ENCODE results near the gene RPS6KC1.

DNA sequence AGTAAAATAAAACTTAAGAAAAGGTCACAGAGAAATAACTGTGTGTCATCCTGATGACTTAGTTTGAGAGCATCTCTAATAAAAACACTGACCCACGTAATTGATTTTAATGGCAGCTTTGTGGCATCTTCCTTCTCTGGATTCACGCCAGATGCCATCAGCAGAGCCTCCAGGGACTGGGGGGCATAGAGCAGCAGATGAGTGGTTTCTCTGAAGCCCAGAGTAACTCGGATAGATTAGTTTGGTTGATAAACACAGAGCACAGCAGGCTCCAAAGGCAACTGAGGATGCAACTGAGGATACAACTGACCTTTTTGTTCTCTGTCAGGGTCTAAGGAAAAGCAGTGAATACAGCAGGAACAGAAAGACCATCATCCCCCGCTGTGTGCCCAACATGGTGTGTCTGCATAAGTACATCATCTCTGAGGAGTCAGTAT, 180.8 kb downstream of the RPS6KC1 start:
- TF ChIP-seq, protein P1, sequence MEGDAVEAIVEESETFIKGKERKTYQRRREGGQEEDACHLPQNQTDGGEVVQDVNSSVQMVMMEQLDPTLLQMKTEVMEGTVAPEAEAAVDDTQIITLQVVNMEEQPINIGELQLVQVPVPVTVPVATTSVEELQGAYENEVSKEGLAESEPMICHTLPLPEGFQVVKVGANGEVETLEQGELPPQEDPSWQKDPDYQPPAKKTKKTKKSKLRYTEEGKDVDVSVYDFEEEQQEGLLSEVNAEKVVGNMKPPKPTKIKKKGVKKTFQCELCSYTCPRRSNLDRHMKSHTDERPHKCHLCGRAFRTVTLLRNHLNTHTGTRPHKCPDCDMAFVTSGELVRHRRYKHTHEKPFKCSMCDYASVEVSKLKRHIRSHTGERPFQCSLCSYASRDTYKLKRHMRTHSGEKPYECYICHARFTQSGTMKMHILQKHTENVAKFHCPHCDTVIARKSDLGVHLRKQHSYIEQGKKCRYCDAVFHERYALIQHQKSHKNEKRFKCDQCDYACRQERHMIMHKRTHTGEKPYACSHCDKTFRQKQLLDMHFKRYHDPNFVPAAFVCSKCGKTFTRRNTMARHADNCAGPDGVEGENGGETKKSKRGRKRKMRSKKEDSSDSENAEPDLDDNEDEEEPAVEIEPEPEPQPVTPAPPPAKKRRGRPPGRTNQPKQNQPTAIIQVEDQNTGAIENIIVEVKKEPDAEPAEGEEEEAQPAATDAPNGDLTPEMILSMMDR (conservative IDR thresholded peaks at IDR 0.05; ENCODE audit: low read length) = no peak
- TF ChIP-seq EZH2phosphoT487 (IDR thresholded peaks at IDR 0.05; ENCODE audit: borderline replicate concordance) = no peak

All from Loucy (cell line).